ENCODE data around the gene SMPD3. TPM values are rescaled to one million over a fixed set of nuclear protein-coding genes. Genes with fewer than 3 reads are reported as not detected.

SMPD3 gene
- total RNA-seq, 1 experiment from 2014 or later, result not detected

- DNase-seq (ENCODE audit: unreplicated experiment), result no peak
- no peak for TF ChIP-seq CTCF (IDR thresholded peaks at IDR 0.05; ENCODE audit: unreplicated experiment)
- H3K4me1 Mint-ChIP-seq (ENCODE audit: insufficient read depth, unreplicated experiment), result no peaks in the 10 kb centered on the region
- no peak overlapping the region for H3K27ac Mint-ChIP-seq (ENCODE audit: low read depth, unreplicated experiment)
- no peaks in the 10 kb centered on the region for H3K9me3 Mint-ChIP-seq (ENCODE audit: unreplicated experiment)
- CTCF ChIA-PET, result interaction anchor here (0.5 kb wide), 1 partner anchor 21 kb away, joined by 3 read pairs; no protein-coding TSS in a partner anchor
- intact Hi-C loops (cut with micrococcal nuclease), result no loop called here
- H3K36me3 Mint-ChIP-seq (ENCODE audit: insufficient read depth, unreplicated experiment), result peaks cover 7% of the 10 kb centered on the region
- peaks cover 32% of the 10 kb centered on the region for H3K27me3 Mint-ChIP-seq (ENCODE audit: insufficient read depth, unreplicated experiment)
- H3K4me3 Mint-ChIP-seq (ENCODE audit: unreplicated experiment), result no peak overlapping the region
- POLR2A ChIA-PET, result no interaction called here
- BruUV-seq (replicated peaks), result no TSS peak
Measured at GRCh38 chr16:68458101-68458500, 9.8 kb upstream of the SMPD3 start.

GRCh38 chr16:68455631-68456030, 7.3 kb upstream of the SMPD3 start:
- Mint-ChIP-seq H3K9me3 (ENCODE audit: unreplicated experiment) (no peaks in the 10 kb centered on the region), H3K4me1 (ENCODE audit: insufficient read depth, unreplicated experiment) (no peaks in the 10 kb centered on the region), H3K36me3 (ENCODE audit: insufficient read depth, unreplicated experiment) (peaks cover 7% of the 10 kb centered on the region), H3K27ac (ENCODE audit: low read depth, unreplicated experiment) (no peak overlapping the region), H3K4me3 (ENCODE audit: unreplicated experiment) (no peak overlapping the region), H3K27me3 (ENCODE audit: insufficient read depth, unreplicated experiment) (peaks cover 25% of the 10 kb centered on the region)
- no peak for TF ChIP-seq CTCF (IDR thresholded peaks at IDR 0.05; ENCODE audit: unreplicated experiment)
- no peak for DNase-seq (ENCODE audit: unreplicated experiment)
- ChIA-PET POLR2A (interaction anchor here (0.6 to 0.9 kb wide), 2 partner anchors 13 to 24 kb away, joined by 3 read pairs; no protein-coding TSS in a partner anchor), CTCF (interaction anchor here (0.6 to 0.7 kb wide), 2 partner anchors 71 to 193 kb away, joined by 3 to 5 read pairs; no protein-coding TSS in a partner anchor)
- BruUV-seq (replicated peaks), result no TSS peak
- intact Hi-C loops (cut with micrococcal nuclease), result no loop called here

- ChIA-PET POLR2A (interaction anchor here (0.6 to 0.9 kb wide), 2 partner anchors 13 to 23 kb away, joined by 3 read pairs; no protein-coding TSS in a partner anchor), CTCF (interaction anchor here (0.6 to 1.6 kb wide), 3 partner anchors 10 to 91 kb away, joined by 3 to 6 read pairs (median 3); no protein-coding TSS in a partner anchor)
- BruUV-seq (replicated peaks), result no TSS peak
- H3K4me1 Mint-ChIP-seq (ENCODE audit: insufficient read depth, unreplicated experiment), result no peaks in the 10 kb centered on the region
- intact Hi-C loops (cut with micrococcal nuclease), result no loop called here
- no peak for TF ChIP-seq CTCF (IDR thresholded peaks at IDR 0.05; ENCODE audit: unreplicated experiment)
- peaks cover 7% of the 10 kb centered on the region for H3K36me3 Mint-ChIP-seq (ENCODE audit: insufficient read depth, unreplicated experiment)
- peaks cover 23% of the 10 kb centered on the region for H3K27me3 Mint-ChIP-seq (ENCODE audit: insufficient read depth, unreplicated experiment)
- H3K4me3 Mint-ChIP-seq (ENCODE audit: unreplicated experiment), result no peak overlapping the region
- H3K9me3 Mint-ChIP-seq (ENCODE audit: unreplicated experiment), result no peaks in the 10 kb centered on the region
- DNase-seq (ENCODE audit: unreplicated experiment), result no peak
- H3K27ac Mint-ChIP-seq (ENCODE audit: low read depth, unreplicated experiment), result no peak overlapping the region
Measured at GRCh38 chr16:68454920-68455435, 6.7 kb upstream of the SMPD3 start.

- peaks cover 21% of the 10 kb centered on the region for H3K27me3 Mint-ChIP-seq (ENCODE audit: insufficient read depth, unreplicated experiment)
- DNase-seq (ENCODE audit: unreplicated experiment), result no peak
- no TSS peak for BruUV-seq (replicated peaks)
Measured at GRCh38 chr16:68453816-68454215, 5.5 kb upstream of the SMPD3 start.

More at GRCh38 chr16:68453816-68454215, 5.5 kb upstream of the SMPD3 start:
- intact Hi-C loops (cut with micrococcal nuclease), result no loop called here
- no peaks in the 10 kb centered on the region for H3K4me1 Mint-ChIP-seq (ENCODE audit: insufficient read depth, unreplicated experiment)
- no peak for TF ChIP-seq CTCF (IDR thresholded peaks at IDR 0.05; ENCODE audit: unreplicated experiment)
- no peak overlapping the region for H3K4me3 Mint-ChIP-seq (ENCODE audit: unreplicated experiment)
- H3K27ac Mint-ChIP-seq (ENCODE audit: low read depth, unreplicated experiment), result no peak overlapping the region
- ChIA-PET POLR2A (no interaction called here), CTCF (interaction anchor here (1.1 to 1.6 kb wide), 2 partner anchors 9 to 67 kb away, joined by 3 to 6 read pairs; no protein-coding TSS in a partner anchor)
- peaks cover 7% of the 10 kb centered on the region for H3K36me3 Mint-ChIP-seq (ENCODE audit: insufficient read depth, unreplicated experiment)
- no peaks in the 10 kb centered on the region for H3K9me3 Mint-ChIP-seq (ENCODE audit: unreplicated experiment)

Data from MCF 10A (cell line).